ENCODE measurements around the gene RIC8A. TPM values are rescaled to one million over a fixed set of nuclear protein-coding genes. Genes with fewer than 3 reads are reported as not detected.

RIC8A gene
- total RNA-seq, 4 donors from 2014 or later, result 69.0 to 118 (median 101) TPM

DNA sequence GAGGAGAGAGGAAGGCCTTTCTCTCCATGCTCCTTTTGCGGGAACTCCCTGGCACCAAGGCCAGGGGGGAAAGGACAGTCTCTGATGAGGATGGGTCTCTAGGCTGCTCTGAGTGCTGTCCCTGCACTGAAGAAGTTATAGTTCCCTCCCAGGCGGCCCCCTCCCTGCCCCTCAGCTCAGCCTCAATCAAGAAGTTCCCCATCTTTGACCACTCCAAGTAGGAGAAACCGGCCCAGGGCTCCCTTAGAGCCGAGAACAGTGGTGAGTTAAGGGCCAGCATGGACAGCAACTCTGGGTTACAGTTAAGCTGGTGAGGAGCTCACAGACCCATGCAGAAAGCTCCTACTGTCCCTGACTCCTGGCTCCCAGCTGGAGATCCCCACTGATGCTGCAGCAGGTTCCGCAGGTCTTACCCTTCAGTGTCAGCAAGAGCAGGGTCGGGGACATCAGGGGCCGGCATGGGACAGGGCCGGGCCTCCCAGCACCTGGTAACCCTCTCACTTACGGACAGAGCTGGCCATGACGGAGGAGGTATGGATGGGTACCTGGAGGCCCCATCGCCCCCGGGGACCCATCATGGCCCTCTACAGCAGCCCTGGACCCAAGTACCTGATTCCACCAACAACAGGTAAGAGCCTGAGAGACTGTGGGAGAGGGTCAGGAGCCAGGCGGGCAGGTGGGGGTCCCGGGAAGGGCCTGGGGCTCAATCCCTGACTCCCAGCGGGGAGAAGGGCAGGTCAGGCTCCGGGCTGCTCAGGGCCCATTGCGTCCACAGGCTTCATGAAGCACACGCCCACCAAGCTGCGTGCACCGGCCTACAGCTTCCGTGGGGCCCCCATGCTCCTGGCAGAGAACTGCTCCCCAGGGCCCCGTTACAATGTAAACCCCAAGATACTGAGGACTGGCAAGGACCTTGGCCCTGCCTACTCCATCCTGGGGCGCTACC lies 10.4 kb upstream of the RIC8A start:
- DNase-seq (ENCODE audit: low spot score in 2 of 2), result no peak

DNA sequence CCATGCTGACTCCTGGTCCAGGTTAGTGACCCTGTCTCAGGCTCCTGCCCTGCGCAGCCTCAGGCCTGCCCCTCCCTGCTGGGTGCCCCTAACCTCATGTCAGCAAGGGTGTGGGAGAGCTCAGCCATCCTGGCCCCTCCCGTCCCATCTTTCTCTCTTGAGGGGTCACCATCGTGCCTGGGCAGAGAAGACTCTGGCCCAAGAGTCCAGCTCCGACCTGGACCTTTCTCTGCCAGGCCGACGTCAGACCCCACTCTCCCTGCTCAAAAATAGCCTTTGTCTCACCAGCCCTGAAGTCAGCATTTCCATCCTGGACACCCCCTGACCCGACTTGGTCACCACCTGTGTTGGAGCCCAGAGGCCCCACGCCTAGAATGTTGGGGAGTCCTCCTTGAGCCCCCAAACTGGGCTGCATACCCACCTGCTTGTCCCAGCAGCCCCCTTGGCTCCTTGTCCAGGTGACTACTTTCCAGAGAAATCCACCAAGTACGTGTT lies 9.7 kb upstream of the RIC8A start:
- no peak overlapping the region for H3K27ac ChIP-seq
- H3K9me3 ChIP-seq, result no peaks in the 10 kb centered on the region
- 71 to 77% methylated on average over 9 of the region's 9 CpGs for WGBS, 2 donors
- H3K36me3 ChIP-seq, result peaks cover 0 to 30% (median 3%) of the 10 kb centered on the region in 3 donors
- no peak overlapping the region for H3K4me3 ChIP-seq
- H3K4me1 ChIP-seq, result peaks cover 0 to 11% (median 0%) of the 10 kb centered on the region in 4 donors
- no peaks in the 10 kb centered on the region for H3K27me3 ChIP-seq
- TF ChIP-seq EP300 (IDR thresholded peaks at IDR 0.05), result no peak
- no peak for DNase-seq (ENCODE audit: low spot score in 2 of 2)

More for the DNA sequence above, 10.4 kb upstream of the RIC8A start:
- WGBS, 2 donors, result 63 to 76% methylated on average over 10 to 23 of the region's 23 CpGs
- peaks cover 0 to 4% (median 0%) of the 10 kb centered on the region in 4 donors for H3K4me1 ChIP-seq
- TF ChIP-seq, protein P1, sequence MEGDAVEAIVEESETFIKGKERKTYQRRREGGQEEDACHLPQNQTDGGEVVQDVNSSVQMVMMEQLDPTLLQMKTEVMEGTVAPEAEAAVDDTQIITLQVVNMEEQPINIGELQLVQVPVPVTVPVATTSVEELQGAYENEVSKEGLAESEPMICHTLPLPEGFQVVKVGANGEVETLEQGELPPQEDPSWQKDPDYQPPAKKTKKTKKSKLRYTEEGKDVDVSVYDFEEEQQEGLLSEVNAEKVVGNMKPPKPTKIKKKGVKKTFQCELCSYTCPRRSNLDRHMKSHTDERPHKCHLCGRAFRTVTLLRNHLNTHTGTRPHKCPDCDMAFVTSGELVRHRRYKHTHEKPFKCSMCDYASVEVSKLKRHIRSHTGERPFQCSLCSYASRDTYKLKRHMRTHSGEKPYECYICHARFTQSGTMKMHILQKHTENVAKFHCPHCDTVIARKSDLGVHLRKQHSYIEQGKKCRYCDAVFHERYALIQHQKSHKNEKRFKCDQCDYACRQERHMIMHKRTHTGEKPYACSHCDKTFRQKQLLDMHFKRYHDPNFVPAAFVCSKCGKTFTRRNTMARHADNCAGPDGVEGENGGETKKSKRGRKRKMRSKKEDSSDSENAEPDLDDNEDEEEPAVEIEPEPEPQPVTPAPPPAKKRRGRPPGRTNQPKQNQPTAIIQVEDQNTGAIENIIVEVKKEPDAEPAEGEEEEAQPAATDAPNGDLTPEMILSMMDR (IDR thresholded peaks at IDR 0.05), result no peak
- no peak for TF ChIP-seq POLR2A (IDR thresholded peaks at IDR 0.05)
- TF ChIP-seq EP300 (IDR thresholded peaks at IDR 0.05), result no peak
- H3K27ac ChIP-seq, result no peak overlapping the region
- H3K4me3 ChIP-seq, result no peak overlapping the region
- H3K36me3 ChIP-seq, result peaks cover 0 to 24% (median 3%) of the 10 kb centered on the region in 3 donors
- no peaks in the 10 kb centered on the region for H3K27me3 ChIP-seq
- no peaks in the 10 kb centered on the region for H3K9me3 ChIP-seq

DNA sequence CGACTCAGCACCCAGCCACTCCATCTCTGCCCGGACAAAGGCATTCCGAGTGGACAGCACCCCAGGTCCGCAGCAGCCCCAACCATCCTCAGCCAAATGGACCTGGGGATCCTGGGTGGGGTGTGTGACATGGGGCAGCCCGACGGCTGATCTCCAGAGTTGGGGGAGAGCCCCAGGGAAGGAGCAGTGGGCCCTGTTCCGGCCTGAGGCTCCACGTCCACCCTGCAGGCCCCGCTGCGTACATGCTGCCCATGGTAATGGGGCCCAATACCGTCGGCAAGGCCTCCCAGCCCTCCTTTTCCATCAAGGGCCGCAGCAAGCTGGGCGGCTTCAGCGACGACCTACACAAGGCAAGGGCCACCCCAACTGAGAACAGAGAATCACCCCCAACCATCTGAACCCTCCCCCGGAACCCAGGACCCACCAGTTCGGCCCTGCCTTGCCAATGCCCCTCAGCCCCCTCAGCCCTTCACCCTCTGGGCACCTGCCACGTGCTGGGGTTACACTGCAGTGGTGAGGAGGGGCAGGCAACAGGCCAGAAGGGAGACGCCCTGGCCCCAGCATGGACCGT lies 9.2 kb upstream of the RIC8A start:
- Histone ChIP-seq H3K36me3 (peaks cover 0 to 35% (median 3%) of the 10 kb centered on the region in 3 donors), H3K4me1 (peaks cover 0 to 16% (median 0%) of the 10 kb centered on the region in 4 donors), H3K9me3 (no peaks in the 10 kb centered on the region), H3K27me3 (no peaks in the 10 kb centered on the region), H3K4me3 (no peak overlapping the region), H3K27ac (no peak overlapping the region)
- TF ChIP-seq, protein P1 (IDR thresholded peaks at IDR 0.05), result no peak
- TF ChIP-seq EP300 (IDR thresholded peaks at IDR 0.05) (no peak), POLR2A (IDR thresholded peaks at IDR 0.05) (no peak)
- DNase-seq (ENCODE audit: low spot score in 2 of 2), result no peak
- WGBS, 2 donors, result 86 to 88% methylated on average over 14 to 19 of the region's 21 CpGs

DNA sequence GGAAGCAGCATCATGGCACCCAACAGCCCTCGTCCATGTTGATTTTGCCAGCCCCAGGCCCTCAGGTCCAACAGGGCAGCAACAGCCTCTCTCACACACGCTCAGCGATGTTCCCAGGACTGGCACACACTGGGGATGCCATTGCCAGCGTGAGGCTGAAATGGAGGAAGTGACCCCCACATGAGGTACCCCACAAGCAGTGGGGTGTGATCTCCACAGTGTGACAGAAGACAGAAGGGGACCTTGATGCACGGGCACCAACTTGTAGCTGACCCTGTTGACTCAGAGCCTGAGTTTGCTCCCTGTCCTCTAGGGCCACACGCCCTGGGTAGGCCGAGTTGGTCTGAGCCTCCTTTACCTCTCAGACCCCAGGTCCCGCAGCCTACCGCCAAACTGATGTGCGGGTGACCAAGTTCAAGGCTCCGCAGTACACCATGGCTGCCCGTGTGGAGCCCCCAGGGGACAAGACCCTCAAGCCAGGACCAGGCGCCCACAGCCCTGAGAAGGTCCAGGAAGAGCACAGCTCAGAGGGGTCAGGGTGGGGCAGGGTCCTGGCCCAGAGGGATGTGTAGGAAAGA lies 8.4 kb upstream of the RIC8A start:
- no peak for DNase-seq (ENCODE audit: low spot score in 2 of 2)
- Histone ChIP-seq H3K36me3 (peaks cover 0 to 43% (median 3%) of the 10 kb centered on the region in 3 donors), H3K4me3 (no peak overlapping the region), H3K4me1 (peaks cover 0 to 24% (median 0%) of the 10 kb centered on the region in 4 donors), H3K9me3 (no peaks in the 10 kb centered on the region), H3K27ac (no peak overlapping the region), H3K27me3 (no peaks in the 10 kb centered on the region)
- WGBS, 2 donors, result 68 to 79% methylated on average over 9 to 12 of the region's 13 CpGs
- TF ChIP-seq POLR2A (IDR thresholded peaks at IDR 0.05), result no peak
- TF ChIP-seq EP300 (IDR thresholded peaks at IDR 0.05), result no peak
- TF ChIP-seq, protein P1 (IDR thresholded peaks at IDR 0.05), result no peak

DNA sequence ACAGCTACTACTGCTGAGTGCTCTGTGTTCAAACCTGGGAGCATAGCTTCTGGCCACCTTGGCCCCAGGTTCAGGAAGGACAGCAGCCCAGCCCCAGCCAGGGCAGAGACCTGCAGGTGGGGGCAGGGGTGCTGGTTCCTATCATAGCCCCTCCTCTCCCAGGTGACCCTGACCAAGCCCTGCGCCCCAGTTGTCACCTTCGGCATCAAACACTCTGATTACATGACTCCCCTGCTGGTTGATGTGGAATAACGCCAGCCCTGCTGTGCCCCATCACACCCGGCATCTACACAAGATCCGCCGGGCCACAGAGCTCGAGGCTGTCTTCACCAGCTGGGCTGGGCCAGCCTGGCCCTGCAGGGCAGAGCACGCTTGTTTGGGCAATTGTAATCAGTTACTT lies 7.7 kb upstream of the RIC8A start:
- H3K27me3 ChIP-seq, result no peaks in the 10 kb centered on the region
- H3K4me1 ChIP-seq, result peaks cover 0 to 31% (median under 1%) of the 10 kb centered on the region in 4 donors
- WGBS, 2 donors, result 73 to 81% methylated on average over 8 of the region's 8 CpGs
- H3K9me3 ChIP-seq, result no peaks in the 10 kb centered on the region
- TF ChIP-seq EP300 (IDR thresholded peaks at IDR 0.05) (no peak), POLR2A (IDR thresholded peaks at IDR 0.05) (no peak)
- TF ChIP-seq, protein P1 (IDR thresholded peaks at IDR 0.05), result no peak
- no peak overlapping the region for H3K4me3 ChIP-seq
- peaks cover 0 to 50% (median 3%) of the 10 kb centered on the region in 3 donors for H3K36me3 ChIP-seq
- no peak for DNase-seq (ENCODE audit: low spot score in 2 of 2)
- no peak overlapping the region for H3K27ac ChIP-seq
